Measurements from ENCODE around the gene ZNF140.

The ZNF140 gene

GRCh38 chr12:133081159-133081780 is 547 bp downstream of the ZNF140 start:
- DNase-seq (no peak), ATAC-seq (ENCODE audit: insufficient read depth, low read depth) (no peak)
- peaks cover 53% of the 10 kb centered on the region for H3K36me3 ChIP-seq (ENCODE audit: insufficient read depth, low read length)
- H4K20me1 ChIP-seq (ENCODE audit: insufficient read depth, low read length) = no peaks in the 10 kb centered on the region
- H3K4me3 ChIP-seq (ENCODE audit: low read depth in 1 of 2, low read length in 2 of 2) = peak overlapping the region; percentile 36 to 83; a peak in 3 of 4 replicates
- peak overlapping the region; percentile 57 for H3K4me2 ChIP-seq (ENCODE audit: insufficient read depth, low read length)
- H3K79me2 ChIP-seq (ENCODE audit: insufficient read depth, low read length) = peaks cover 7% of the 10 kb centered on the region
- peak overlapping the region; percentile 64 for H3K9ac ChIP-seq (ENCODE audit: low read depth, low read length)
- no peaks in the 10 kb centered on the region for H3K27me3 ChIP-seq (ENCODE audit: insufficient read depth, low read length, poor library complexity)
- peak overlapping the region; percentile 89 for H3K27ac ChIP-seq (ENCODE audit: low read length)
- peaks cover 84% of the 10 kb centered on the region for H3K9me3 ChIP-seq (ENCODE audit: insufficient read depth, low read length, severe bottlenecking)
- H3K4me1 ChIP-seq (ENCODE audit: insufficient read depth, low read length) = peaks cover 20% of the 10 kb centered on the region
- H2AFZ ChIP-seq (ENCODE audit: low read depth, low read length) = peak overlapping the region; percentile 76; the same call in 1 of the 2 replicates
- no peak for TF ChIP-seq EZH2 (IDR thresholded peaks at IDR 0.05; ENCODE audit: borderline replicate concordance, low read depth, low read length, severe bottlenecking)
- TF ChIP-seq, protein P1, sequence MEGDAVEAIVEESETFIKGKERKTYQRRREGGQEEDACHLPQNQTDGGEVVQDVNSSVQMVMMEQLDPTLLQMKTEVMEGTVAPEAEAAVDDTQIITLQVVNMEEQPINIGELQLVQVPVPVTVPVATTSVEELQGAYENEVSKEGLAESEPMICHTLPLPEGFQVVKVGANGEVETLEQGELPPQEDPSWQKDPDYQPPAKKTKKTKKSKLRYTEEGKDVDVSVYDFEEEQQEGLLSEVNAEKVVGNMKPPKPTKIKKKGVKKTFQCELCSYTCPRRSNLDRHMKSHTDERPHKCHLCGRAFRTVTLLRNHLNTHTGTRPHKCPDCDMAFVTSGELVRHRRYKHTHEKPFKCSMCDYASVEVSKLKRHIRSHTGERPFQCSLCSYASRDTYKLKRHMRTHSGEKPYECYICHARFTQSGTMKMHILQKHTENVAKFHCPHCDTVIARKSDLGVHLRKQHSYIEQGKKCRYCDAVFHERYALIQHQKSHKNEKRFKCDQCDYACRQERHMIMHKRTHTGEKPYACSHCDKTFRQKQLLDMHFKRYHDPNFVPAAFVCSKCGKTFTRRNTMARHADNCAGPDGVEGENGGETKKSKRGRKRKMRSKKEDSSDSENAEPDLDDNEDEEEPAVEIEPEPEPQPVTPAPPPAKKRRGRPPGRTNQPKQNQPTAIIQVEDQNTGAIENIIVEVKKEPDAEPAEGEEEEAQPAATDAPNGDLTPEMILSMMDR (IDR thresholded peaks at IDR 0.05; ENCODE audit: borderline replicate concordance, extremely low read depth, low read length, poor library complexity, severe bottlenecking) = no peak

DNA sequence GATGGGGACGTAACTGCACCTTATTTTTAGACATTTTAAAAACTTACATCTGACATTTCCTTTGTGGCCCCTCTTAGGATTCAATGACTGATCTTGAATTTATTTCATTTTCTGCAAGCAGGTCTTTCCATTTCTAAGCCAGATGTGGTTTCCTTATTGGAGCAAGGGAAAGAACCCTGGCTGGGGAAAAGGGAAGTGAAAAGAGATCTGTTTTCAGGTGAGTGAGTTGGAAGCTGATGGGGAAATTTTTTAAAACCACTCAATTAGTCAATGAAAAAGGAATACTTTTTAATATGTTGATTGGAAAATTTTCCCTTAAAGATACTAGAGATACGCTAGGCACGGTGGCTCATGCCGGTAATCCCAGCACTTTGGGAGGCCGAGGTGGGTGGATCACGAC is 2.6 kb downstream of the ZNF140 start:
- Histone ChIP-seq H3K9ac (ENCODE audit: low read depth, low read length) (no peak overlapping the region), H3K27me3 (ENCODE audit: insufficient read depth, low read length, poor library complexity) (no peaks in the 10 kb centered on the region), H2AFZ (ENCODE audit: low read depth, low read length) (no peak overlapping the region), H3K4me2 (ENCODE audit: insufficient read depth, low read length) (no peak overlapping the region), H3K9me3 (ENCODE audit: insufficient read depth, low read length, severe bottlenecking) (peaks cover 88% of the 10 kb centered on the region), H3K79me2 (ENCODE audit: insufficient read depth, low read length) (peaks cover 7% of the 10 kb centered on the region), H4K20me1 (ENCODE audit: insufficient read depth, low read length) (no peaks in the 10 kb centered on the region), H3K4me1 (ENCODE audit: insufficient read depth, low read length) (peaks cover 20% of the 10 kb centered on the region), H3K27ac (ENCODE audit: low read length) (no peak overlapping the region), H3K4me3 (ENCODE audit: low read depth in 1 of 2, low read length in 2 of 2) (no peak overlapping the region), H3K36me3 (ENCODE audit: insufficient read depth, low read length) (peaks cover 67% of the 10 kb centered on the region)
- TF ChIP-seq, protein P1 (IDR thresholded peaks at IDR 0.05; ENCODE audit: borderline replicate concordance, extremely low read depth, low read length, poor library complexity, severe bottlenecking) = no peak
- no peak for TF ChIP-seq EZH2 (IDR thresholded peaks at IDR 0.05; ENCODE audit: borderline replicate concordance, low read depth, low read length, severe bottlenecking)
- DNase-seq = no peak
- no peak for ATAC-seq (ENCODE audit: insufficient read depth, low read depth)

DNA sequence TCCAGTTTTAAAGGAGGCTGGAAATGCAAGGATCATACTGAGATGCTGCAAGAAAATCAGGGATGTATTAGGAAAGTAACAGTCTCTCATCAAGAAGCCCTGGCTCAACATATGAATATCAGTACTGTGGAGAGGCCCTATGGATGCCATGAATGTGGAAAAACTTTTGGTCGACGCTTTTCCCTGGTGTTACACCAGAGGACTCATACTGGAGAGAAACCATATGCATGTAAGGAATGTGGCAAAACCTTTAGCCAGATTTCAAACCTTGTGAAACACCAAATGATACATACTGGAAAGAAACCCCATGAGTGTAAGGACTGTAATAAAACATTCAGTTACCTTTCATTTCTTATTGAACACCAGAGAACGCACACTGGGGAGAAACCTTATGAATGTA is 24.9 kb downstream of the ZNF140 start:
- no peak for TF ChIP-seq EZH2 (IDR thresholded peaks at IDR 0.05; ENCODE audit: borderline replicate concordance, low read depth, low read length, severe bottlenecking)
- no peak for DNase-seq
- Histone ChIP-seq H3K4me1 (ENCODE audit: insufficient read depth, low read length) (no peaks in the 10 kb centered on the region), H3K36me3 (ENCODE audit: insufficient read depth, low read length) (peaks cover 86% of the 10 kb centered on the region), H3K79me2 (ENCODE audit: insufficient read depth, low read length) (no peaks in the 10 kb centered on the region), H3K4me3 (ENCODE audit: low read depth in 1 of 2, low read length in 2 of 2) (no peak overlapping the region), H3K9ac (ENCODE audit: low read depth, low read length) (no peak overlapping the region), H4K20me1 (ENCODE audit: insufficient read depth, low read length) (no peaks in the 10 kb centered on the region), H3K27me3 (ENCODE audit: insufficient read depth, low read length, poor library complexity) (no peaks in the 10 kb centered on the region), H3K9me3 (ENCODE audit: insufficient read depth, low read length, severe bottlenecking) (peaks cover 95% of the 10 kb centered on the region), H3K4me2 (ENCODE audit: insufficient read depth, low read length) (no peak overlapping the region), H3K27ac (ENCODE audit: low read length) (no peak overlapping the region), H2AFZ (ENCODE audit: low read depth, low read length) (no peak overlapping the region)
- ATAC-seq (ENCODE audit: insufficient read depth, low read depth) = no peak

- Histone ChIP-seq H3K36me3 (ENCODE audit: insufficient read depth, low read length) (peaks cover 85% of the 10 kb centered on the region), H2AFZ (ENCODE audit: low read depth, low read length) (no peak overlapping the region), H4K20me1 (ENCODE audit: insufficient read depth, low read length) (no peaks in the 10 kb centered on the region), H3K27me3 (ENCODE audit: insufficient read depth, low read length, poor library complexity) (no peaks in the 10 kb centered on the region), H3K4me2 (ENCODE audit: insufficient read depth, low read length) (no peak overlapping the region), H3K4me3 (ENCODE audit: low read depth in 1 of 2, low read length in 2 of 2) (no peak overlapping the region), H3K9ac (ENCODE audit: low read depth, low read length) (no peak overlapping the region), H3K9me3 (ENCODE audit: insufficient read depth, low read length, severe bottlenecking) (peaks cover 96% of the 10 kb centered on the region), H3K27ac (ENCODE audit: low read length) (no peak overlapping the region), H3K4me1 (ENCODE audit: insufficient read depth, low read length) (no peaks in the 10 kb centered on the region), H3K79me2 (ENCODE audit: insufficient read depth, low read length) (no peaks in the 10 kb centered on the region)
- ATAC-seq (ENCODE audit: insufficient read depth, low read depth) (no peak), DNase-seq (no peak)
- no peak for TF ChIP-seq EZH2 (IDR thresholded peaks at IDR 0.05; ENCODE audit: borderline replicate concordance, low read depth, low read length, severe bottlenecking)
- TF ChIP-seq, protein P1 (IDR thresholded peaks at IDR 0.05; ENCODE audit: borderline replicate concordance, extremely low read depth, low read length, poor library complexity, severe bottlenecking) = no peak
Observed at GRCh38 chr12:133106253-133106652, 25.5 kb downstream of the ZNF140 start.
